ENCODE measurements around the gene TSPAN33.
"Not testable (repeated sequence)": the region's sequence is repeated elsewhere in the genome, so short reads cannot be mapped to it uniquely, and the experiment has no call there.

Gene TSPAN33

DNA sequence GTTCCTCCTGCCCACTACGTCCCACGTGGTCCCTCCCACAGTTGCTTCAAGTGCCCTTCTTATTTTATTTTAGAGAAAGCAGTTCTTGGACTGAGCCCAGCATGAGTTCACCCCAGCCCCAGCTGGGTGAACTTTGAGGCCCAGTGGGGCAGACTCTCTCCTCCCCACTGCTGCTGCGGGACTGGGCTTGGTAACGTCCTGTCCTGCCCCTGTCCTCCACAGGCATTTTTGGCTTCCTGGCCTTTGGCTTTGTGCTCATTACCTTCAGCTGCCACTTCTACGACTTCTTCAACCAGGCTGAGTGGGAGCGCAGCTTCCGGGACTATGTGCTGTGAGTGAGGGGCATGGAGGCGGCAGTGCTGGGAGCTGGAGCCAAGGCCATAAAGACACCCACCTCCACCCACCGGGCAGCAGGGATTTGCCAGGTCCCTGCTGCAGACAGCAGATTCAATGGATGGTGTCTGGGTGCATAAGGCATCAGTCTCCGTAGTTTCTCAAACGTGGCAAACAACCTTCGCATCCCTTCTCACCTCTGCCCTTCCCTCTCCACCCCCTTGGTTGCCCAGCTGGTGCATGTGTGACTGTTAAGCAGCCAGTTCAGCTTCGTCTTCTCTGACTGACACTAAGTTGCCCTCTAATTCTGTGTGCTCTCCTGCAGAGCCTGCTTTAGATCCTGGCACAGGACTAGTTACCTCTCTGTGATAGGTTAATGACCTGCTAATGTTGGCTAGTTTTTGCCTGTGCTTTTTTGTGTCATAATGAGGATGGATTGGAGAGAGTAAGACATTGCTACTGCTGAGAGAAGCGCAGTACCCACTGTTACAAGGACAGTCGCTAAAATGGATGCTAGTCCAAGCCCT, 64.8 kb downstream of the TSPAN33 start:
- no peak for DNase-seq

- peak; percentile 69 for DNase-seq
Observed at GRCh38 chr7:129210256-129210988, 65.9 kb downstream of the TSPAN33 start.

DNA sequence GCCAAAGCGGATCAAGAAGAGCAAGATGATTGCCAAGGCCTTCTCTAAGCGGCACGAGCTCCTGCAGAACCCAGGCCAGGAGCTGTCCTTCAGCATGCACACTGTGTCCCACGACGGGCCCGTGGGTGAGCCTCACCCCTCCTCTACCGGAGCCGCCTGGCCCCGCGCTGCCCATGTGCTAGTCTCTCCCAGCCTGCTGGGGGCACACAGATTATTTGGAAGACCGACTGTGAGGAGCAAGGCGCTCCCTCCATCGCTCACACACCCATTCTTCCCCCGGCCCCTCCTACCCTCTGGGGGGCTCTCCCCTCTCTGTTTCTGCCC, 66.4 kb downstream of the TSPAN33 start:
- DNase-seq = no peak

GRCh38 chr7:129212126-129212525, 67.6 kb downstream of the TSPAN33 start:
- DNase-seq = no peak

GRCh38 chr7:129212596-129212995, 68.1 kb downstream of the TSPAN33 start:
- no peak for DNase-seq

DNA sequence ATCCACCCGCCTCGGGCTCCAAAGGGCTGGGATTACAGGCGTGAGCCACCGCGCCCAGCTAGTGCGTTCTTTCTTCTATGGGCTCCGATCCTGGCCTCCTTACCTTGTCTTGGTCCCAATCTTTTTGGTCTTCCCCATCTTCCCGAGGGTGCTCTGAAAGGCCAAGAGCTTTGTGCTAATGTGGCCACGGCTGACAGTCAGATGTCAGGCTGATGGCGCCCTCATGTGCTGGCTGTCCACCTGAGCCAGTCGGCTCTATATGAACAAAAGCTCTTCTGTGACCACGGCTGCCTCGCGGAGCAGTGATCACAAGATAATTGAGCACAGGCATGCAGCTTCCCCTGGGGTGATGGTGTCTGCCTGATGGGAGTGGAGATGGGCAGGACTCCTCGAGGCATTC, 69.3 kb downstream of the TSPAN33 start:
- no peak for DNase-seq

DNA sequence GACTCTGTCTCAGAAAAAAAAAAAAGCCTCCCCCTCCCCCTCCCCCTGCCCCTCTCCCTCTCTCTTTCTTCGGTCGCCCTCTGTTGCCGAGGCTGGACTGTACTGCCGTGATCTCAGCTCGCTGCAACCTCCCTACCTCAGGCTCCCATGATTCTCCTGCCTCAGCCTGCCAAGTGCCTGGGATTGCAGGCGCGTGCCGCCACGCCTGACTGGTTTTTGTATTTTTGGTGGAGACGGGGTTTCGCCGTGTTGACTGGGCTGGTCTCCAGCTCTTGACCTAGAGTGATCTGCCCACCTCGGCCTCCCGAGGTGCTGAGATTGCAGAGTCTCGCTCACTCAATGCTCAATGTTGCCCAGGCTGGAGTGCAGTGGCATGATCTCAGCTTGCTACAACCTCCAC, 71.2 kb downstream of the TSPAN33 start:
- not testable (repeated sequence) for DNase-seq

DNA sequence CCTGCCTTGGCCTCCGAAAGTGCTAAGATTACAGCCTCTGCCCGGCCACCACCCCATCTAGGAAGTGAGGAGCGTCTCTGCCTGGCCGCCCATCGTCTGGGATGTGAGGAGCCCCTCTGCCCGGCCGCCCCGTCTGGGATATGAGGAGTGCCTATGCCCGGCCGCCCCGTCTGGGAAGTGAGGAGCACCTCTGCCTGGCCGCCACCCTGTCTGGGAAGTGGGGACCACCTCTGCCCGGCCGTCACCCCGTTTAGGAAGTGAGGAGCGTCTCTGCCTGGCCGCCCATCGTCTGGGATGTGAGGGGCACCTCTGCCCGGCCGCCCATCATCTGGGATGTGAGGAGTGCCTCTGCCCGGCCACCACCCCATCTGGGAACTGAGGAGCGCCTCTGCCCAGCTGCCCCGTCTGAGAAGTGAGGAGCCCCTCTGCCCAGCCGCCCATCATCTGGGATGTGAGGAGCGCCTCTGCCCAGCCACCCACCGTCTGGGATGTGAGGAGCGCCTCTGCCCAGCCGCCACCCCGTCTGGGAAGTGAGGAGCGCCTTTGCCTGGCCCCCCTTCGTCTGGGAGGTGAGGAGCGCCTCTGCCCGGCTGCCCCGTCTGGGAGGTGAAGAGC, 71.7 kb downstream of the TSPAN33 start:
- not testable (repeated sequence) for DNase-seq

GRCh38 chr7:129216821-129217416, 72.4 kb downstream of the TSPAN33 start:
- not testable (repeated sequence) for DNase-seq

- peak; percentile 81 for DNase-seq
Observed at GRCh38 chr7:129218514-129219062, 74.1 kb downstream of the TSPAN33 start.

DNA sequence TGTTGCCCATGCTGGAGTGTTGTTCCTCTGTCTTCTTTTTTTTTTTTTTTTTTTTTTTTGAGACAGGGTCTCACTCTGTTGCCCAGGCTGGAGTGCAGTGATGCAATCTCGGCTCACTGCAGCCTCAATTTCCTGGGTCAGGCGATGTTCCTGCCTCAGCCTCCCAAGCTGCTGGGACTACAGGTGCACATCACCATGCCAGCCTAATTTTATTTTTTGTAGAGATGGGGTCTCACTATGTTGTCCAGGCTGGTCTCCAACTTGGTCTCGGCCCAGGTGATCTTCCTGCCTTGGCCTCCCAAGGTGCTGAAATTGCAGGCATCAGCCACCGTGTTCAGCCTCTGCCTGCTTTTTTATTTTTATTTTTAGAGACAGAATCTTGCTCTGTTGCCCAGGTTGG, 74.7 kb downstream of the TSPAN33 start:
- not testable (repeated sequence) for DNase-seq
